GM18507 (cell line): Measurements from ENCODE around the gene SFRP5.

ENCODE experiments used
- DNase-seq: peaks from one replicate; pipeline ENCODE4 v3.0.0; 2011; ENCODE audit warnings: low read depth; ENCODE audit not compliant: insufficient read length; ENCODE audit errors: extremely low spot score
- FAIRE-seq: peaks from 2 replicates; lab custom pipeline; 2011; peaks lifted over from hg19 to GRCh38; lab: Jason Lieb, UNC

Gene SFRP5

GRCh38 chr10:97771913-97772823 is at the start of gene SFRP5:
Gene SFRP5, minus strand, starts transcription at chr10:97771999. Its CDS starts 166 bp downstream, at chr10:97771833.
- FAIRE-seq: no peak
- no peak for DNase-seq

- FAIRE-seq (no peak), DNase-seq (no peak)
These were observed 48.4 kb upstream of the SFRP5 start for GRCh38 chr10:97820096-97820704.

DNA sequence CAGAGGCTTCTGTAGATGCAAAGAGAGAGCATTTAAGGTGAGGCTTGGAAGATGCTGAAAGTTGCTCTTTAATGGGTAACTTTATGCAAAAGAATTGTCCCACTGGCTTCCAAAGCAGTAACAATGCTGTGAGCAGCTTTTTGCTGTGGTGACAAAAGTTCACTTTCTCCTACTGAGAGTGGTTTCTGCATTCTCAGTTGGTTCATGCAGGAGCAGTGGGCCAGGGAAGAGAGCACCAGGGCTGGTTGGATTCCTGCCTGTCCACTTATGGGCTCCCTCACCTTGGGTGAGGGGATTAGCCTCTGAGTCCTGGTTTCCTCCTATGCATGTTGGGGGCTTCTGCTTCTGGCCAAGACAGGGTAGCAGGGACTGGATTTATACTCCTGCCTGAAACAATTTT is 46.8 kb upstream of the SFRP5 start:
- DNase-seq (no peak), FAIRE-seq (no peak)

DNA sequence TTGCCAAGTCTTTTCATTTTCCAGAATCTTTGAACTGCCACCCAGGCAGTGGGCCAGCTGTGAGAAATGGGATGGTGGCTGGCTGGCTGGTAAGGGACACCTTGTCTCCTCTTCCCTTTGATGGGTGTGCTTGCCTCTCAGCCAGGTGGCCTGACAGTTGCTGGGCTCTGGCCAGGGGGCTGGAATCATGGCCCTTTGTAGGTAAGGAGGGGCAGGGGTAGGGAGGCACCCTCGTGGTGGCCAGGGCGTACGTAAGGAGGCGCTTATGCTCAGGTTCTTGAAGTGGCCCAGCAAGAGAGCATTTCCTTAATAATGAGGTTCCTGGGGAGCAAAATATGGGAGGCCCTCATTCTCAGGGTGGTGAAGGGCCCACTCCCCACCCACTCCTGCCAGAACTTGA is 44.8 kb upstream of the SFRP5 start:
- FAIRE-seq (no peak), DNase-seq (no peak)

DNA sequence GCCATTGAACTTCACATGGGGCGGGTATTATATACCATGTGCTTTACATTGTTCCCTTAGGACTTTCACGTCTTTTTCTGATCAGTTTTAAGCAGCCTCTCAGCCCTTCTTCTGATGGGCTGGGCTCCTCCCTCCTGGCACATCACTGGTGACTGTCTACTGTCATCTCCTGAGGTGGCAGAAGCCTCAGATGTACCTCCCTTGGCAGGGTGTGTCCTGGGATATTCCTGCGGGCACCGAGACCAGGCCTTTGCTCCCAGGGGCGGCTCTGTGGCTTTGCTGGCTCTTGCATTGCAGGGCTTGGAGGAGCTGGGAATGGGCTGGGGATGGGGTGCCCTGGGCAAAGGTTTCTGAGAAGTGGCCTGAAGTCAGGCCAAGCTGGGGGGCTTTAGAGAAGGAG is 43.2 kb upstream of the SFRP5 start:
- DNase-seq (no peak), FAIRE-seq (no peak)

DNA sequence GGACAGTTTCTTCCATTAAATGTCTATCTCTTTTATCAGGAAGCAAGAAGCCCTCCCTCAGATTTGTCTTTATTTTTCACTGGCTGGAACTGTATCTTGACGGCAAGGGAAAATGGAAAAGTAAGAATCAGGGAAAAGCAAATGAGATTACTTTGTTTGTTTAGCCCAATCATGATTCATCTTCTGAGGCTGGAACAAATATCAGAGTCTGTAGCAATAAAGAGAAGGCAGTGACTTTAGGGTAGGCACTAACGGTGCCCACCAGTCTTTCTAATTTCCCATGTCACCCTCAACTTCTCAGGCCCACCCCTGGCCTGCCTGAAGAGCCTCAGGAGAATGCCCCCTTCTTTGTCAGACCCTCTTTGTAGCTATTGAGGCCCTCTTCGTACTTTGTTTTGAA is 41.5 kb upstream of the SFRP5 start:
- DNase-seq: no peak
- no peak for FAIRE-seq

DNA sequence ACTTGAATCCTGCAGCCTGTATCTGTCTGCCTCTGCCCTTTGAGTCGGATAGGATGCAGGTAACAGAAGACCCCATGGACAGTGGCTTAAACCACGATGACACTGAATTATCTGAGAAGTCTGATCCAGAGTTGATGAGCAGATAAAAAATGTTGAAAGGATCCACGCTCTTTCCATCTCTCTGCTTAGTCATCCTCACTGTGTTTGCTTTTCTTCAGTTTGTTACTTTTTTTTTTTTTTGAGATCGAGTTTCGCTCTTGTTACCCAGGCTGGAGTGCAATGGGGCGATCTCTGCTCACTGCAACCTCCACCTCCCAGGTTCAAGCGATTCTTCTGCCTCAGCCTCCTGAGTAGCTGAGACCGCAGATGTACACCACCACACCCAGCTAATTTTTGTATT is 40.9 kb upstream of the SFRP5 start:
- no peak for FAIRE-seq
- DNase-seq: no peak

DNA sequence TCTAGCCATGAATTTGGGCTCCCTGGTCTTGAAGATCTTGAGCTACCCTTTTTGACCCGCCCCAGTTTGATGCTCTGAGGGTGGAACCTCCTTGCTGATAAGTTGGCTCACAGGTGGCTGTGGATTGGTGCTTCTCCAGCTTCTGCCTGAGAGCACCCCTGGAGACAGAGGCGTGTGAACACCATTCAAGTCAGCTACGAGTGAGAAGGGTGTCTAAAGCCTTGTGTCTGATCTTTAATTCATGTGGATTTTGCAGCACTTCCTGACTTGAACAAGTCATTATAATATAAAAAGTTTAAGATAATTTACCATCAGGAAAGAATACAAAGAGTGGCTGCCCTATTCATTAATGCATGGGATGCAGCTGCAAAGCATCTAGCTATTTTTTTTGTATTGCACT is 40.2 kb upstream of the SFRP5 start:
- DNase-seq (no peak), FAIRE-seq (no peak)

- no peak for FAIRE-seq
- DNase-seq: no peak
These were observed 38.6 kb upstream of the SFRP5 start for GRCh38 chr10:97810446-97810845.

DNA sequence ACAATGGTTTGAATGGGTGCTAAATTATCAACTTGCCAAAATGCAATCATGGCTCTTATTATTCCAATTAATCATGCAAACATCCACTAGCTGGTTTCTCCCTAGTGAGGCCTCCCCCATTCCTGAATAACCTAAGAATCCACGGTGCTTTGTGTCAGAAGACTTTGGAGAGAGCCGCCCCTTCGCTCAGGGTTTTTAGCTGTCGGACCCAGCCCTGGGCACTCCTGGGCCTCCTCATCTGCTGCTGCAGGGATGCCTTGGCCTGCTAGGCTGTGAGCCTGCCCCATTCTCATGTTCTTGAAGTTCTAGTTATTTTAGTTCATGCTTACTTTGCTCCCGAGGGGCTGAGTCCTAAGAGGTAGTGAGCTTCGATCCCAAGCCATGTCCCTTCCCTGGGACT is 34.1 kb upstream of the SFRP5 start:
- FAIRE-seq: no peak
- DNase-seq: no peak

DNA sequence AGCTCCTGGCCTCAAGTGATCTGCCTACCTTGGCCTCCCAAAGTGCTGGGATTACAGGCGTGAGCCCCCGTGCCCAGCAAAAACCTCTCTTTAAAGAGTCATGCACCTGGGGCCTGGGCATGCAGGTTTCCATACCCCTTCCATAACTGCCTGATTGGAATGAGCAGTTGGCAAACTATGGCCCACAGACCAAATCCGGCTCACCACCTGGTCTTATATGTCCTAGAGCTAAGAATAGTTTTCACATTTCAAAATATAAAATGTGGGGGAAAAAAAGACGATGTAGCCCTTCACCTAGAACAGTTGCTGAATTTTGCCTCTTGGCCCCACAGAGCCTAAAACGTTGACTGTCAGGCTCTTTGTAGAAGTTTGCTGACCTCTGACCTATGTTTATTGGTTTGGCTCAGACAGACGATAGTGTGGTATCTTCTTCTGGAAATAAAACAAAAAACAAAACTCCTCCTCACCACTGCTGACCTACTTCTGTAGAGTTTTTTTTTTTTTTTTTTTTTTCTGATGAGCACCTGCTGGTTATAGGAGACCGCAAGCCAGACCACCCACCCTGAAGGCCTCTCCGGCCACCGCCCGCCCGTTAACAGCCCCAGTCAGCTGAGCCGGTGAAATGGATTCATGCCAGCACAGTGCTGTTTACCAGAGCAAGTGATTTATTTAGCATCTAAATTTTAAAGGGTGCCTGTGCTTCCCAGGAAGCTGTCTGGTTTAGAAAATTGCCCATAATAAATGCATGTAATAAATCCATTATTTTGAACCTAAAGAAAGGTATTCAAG is 33.5 kb upstream of the SFRP5 start:
- no peak for FAIRE-seq
- no peak for DNase-seq

DNA sequence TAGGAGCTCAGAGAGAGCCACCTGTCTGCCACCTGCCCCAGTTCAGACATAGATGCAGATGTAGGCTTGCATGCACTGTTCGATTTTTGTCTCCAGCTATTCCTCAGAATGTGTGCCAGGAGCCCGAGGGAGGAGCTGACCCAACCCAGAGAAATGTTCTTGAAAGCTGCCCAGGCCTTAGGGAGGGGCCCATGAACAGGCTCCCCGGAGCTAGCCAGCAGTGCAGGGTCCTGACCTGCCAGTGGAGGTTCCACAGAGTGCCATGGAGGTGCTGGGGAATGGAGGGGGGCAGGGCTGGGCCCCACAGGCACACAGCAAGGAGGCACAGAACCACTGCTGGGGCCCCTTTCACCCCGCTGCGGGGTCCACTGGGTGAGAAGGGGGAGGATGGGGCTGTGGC is 29.6 kb upstream of the SFRP5 start:
- FAIRE-seq (no peak), DNase-seq (no peak)

- FAIRE-seq: no peak
- no peak for DNase-seq
These were observed 28.7 kb upstream of the SFRP5 start for GRCh38 chr10:97800474-97800873.

DNA sequence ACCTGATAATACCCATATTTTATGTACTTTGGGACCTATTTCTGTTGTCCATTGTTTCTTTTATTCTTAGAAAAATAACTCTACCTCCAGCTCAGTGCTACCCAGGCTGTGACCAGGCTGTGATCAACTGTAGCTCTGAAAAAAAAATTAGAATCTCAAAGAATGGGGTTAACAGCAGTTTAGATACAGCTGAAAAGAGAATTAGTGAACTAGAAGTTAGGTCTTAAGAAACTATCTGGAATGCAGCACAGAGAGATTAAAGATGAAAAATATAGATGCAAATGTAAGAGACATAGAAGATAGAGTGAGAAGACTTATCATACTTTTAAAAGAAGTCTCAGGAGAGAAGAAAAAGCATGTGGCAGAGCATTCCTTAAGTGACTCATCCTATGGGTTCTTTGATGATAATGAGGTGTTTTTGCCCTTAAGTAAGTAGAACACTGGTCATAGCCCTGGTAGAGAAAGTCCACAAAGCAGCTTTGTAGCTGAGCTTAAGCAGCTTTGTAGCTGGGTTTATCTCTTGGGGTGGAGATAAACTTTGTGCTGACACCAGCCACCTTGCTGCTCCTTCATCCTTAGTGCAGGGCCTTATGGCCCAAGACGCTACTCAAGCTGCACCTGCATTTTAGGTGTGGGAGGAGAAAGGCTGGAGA is 27.3 kb upstream of the SFRP5 start:
- no peak for DNase-seq
- FAIRE-seq: no peak

DNA sequence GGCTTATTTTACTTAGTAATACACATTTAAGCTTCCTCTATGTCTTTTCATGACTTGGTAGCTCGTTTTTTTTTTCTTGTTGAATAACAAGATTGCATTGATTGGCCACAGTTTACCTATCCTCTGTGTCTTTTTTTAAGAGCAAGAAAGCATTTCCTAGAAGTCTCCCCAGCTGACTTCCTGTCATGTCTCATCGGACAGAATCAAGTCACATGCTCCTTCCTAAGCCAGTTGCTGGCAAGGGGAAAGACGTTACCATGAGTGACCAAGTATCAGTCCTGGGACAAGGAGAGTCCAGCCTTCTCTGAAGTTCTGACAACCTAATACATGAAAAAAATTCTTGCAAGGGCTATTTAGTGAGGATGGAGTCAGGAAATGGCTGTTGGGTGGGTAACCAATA is 24.9 kb upstream of the SFRP5 start:
- DNase-seq (no peak), FAIRE-seq (no peak)

DNA sequence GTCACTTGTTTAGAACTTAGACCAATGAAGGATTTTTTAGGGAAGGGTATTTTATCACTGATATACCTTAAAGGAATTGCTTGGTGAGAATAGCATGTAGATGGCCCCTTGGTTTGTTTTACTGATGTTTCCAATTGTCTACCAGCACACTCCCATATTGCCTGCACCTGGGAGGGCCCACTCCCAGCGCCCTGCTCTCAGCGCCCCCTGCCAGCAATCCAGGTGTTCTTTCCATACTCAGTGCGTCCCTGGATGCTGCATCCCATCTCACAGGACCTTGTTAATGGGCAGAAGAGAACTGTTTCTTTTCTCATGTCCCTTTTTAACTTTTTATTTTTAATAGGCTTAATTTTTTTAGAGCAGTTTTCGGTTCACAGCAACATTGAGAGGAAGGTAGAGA is 24.1 kb upstream of the SFRP5 start:
- FAIRE-seq: no peak
- no peak for DNase-seq

GRCh38 chr10:97791824-97792721 is 20.3 kb upstream of the SFRP5 start:
- peak; percentile 75 for FAIRE-seq
- DNase-seq: peak; percentile 58

DNA sequence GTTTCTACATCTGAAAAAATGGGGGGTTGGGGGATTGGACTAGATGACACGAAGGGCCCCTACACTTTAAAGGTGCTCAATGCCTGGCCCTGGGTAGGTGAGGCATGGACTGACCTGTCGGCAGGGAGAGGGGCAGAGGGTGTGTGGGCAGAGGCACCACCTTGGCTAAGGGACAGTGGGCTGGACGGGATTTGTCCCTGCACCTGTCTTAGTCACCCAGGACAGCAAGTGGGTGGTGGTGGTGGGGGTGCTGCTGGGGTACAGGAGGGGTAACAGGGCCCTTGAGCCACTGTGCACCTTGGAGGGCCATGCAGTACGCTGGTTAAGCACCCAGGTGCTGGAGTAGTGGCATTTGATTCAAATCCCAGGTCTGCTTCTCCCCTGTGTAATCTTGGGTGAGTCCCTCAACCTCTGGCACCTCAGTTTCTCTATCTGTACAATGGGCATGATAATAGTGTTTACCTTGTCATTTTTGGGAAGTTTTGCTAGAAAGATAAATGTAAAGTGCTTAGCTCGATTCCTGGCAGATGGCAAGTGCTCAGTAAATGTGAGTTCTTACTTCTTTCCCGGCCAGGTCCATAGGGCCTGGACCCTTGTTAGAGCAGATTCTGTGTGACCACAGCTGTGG is 18.1 kb upstream of the SFRP5 start:
- FAIRE-seq (no peak), DNase-seq (no peak)
